ENCODE measurements around the gene BBS7.

The BBS7 gene

DNA sequence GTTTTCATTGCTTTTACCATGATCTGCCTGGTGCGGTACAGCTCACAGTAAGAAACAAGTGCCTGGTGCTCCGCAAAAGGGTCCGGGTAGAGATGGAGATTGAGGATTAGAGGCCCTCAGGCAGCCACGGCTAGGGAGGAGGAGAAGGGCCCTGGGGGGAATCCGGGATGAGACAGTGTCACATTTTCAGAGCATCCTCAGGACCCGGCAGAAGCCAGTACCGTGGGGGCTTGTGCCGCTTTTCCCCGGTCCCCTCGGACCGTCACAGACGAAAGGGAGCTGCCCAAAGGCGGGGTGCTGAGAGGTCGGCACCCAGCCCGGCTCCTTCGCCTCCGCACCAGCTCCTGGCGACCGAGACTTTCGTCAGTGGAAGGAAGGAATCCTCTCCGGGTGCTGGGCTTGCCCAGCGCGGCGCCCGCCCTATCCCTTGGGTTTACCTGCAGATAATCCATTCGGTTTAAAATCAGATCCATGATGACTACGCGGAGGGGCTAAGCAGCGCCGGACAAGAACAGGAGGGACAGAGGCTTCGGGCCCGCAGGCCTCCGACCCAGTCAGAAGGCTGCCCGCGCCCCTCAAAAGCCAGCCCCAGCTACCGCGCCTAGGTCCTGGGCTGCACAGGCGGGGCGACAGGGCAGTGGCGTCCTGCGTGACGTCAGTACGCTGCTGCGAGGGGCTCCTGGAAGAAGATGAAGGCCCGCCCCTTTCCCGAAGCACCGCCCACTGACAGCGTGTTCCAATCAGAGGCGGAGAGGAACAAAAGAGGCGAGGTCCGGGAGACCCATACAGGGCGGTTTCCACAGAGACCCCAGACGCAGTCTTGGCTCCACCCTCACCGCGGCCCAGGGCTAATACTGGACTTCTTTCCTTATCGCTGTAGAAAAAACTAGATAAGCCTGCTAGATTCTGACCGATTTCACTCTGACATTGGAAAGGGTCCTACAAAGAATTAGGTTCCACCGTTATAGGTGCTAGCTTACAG is at the start of gene BBS7:
BBS7 (minus strand) TSS at position 634 of the 982 bp plus-strand sequence; CDS start at position 473, 161 bp downstream.
- DNase-seq (ENCODE audit: low read depth, low spot score), result peak; percentile 89

DNA sequence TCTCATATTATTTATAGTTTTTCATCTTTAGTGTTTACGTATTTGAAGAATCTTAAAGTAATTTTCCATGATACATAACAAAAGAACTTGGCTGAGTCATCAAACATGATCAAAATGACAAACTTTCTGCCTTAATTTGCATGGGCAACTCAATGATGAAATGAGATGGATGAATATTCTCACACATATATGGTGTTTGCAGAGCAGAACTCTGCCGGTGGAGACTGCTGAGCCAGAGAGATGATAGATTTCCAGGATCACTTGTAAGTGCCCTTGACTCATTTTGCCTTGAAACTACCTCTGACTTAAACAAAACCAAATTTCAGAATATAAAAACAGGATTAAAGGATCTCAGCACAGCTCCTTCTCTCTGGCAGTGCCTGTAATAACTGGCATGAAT is 43.4 kb upstream of the BBS7 start:
- DNase-seq (ENCODE audit: low read depth, low spot score), result no peak

- DNase-seq (ENCODE audit: low read depth, low spot score), result no peak
These were observed 38.1 kb upstream of the BBS7 start for GRCh38 chr4:121908346-121908745.

DNA sequence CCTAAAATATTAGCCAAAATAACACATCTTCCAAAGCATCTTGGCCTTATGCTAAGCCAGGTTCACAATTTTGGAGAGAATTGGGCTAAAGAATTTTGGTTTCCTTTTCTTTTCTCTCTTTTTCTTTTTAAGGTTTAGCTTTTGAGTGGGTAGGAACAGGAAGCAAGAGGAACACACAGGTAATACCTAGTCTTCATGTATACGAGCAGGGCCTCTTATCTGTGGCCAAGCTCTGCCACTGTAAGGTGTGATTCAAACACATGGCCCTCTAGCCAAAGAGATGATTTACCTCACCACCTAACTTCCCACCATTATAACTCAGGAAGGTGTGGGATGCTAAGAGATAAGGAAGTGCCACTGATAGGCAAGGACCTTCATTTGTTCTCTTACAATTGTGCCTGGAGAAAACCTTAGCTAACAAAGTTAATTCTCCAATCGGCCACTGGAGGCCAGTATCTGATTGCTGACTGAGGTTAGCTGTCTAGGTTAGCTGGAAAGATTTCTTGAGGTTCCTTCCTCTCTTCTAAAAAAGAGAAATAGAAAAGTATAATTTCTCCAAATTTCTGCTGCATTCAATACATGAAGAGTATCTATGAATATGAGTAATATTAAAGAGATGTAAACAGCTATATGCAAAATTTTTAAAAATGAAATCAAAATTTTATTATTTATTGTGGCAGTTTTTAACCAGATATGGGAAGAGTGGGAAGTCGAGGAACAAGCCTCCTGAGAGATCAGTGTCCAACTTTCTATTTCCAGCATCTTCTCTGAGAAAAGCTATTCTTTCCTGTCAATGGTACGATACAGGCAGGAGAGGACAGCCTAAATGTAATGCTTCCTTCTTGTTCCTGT is 30.1 kb upstream of the BBS7 start:
- DNase-seq (ENCODE audit: low read depth, low spot score), result peak; percentile 29

GRCh38 chr4:121898150-121898549 is 27.9 kb upstream of the BBS7 start:
- DNase-seq (ENCODE audit: low read depth, low spot score), result no peak

DNA sequence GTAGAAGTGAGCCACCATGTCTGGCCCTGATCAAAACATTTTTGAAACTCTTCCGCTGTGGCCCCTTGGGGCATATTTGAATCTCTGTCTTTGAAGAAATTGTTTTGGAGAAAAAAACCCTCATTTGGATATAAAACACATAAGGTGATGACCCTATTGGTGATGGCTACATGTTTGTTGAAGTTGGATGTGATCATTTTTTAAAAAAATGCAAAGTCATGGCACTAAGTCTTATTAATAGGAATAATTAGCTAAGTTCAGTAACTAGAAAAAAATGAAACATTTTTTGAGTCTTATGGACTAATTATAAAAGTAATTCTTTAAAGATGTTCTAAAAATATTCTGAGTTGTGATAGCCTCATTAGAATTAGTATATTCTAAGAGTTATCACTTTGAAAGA is 17.9 kb upstream of the BBS7 start:
- no peak for DNase-seq (ENCODE audit: low read depth, low spot score)

DNA sequence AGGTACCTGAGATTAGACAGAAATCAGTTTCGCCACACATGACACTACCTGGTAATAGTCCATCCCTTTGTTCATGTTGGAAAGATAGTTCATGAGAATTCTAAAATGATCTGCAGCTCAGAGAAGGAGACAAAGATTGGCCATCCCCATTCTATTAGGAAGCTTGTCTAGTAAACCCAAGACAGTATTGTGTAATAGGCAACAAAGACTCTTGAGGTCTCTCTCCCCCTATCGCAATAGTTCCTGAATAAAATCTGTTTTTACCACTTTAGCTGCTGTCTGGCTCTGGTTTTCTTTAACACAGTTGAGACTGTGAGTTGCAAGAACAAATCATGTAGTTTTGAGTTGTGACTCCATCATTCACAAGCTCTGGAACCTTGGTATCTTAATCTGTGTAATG is 14.8 kb upstream of the BBS7 start:
- no peak for DNase-seq (ENCODE audit: low read depth, low spot score)

DNA sequence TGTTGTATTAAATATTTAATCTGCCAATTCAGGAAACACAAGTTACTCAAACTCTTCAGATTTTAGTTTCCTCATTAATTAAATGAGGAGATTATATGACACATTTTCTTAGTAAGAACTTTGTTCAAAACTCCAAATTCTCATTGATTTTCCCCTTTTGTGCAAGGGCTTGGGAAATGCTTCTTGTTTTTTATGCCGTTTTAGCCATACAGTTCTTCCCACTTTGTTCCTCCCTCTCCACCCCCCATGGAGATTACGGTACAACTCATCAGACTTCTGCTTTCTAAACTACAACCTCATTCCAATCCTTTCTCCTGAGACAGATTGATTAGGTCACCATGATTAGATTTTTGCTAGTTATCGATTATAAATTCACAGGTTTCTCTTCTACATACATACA is 10.9 kb upstream of the BBS7 start:
- DNase-seq (ENCODE audit: low read depth, low spot score), result no peak

DNA sequence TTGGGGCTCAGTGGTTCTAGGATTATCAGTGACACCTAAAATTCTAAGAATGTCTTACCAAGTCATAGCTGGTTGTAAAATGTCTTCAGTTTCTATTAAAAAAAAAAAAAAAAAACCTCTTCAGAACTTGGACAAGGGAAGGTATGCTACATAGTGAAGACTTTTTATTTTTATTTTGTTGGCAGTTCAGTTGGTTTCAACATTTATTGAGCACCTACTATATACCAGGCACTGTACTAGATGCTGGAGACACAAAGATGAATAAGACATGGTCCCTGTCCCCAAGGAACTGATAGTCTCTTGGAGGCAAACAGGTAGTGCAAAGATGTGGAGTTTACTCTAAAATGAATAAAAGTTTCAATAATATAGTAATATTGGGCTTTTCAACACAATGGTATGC is 8.9 kb upstream of the BBS7 start:
- no peak for DNase-seq (ENCODE audit: low read depth, low spot score)

DNA sequence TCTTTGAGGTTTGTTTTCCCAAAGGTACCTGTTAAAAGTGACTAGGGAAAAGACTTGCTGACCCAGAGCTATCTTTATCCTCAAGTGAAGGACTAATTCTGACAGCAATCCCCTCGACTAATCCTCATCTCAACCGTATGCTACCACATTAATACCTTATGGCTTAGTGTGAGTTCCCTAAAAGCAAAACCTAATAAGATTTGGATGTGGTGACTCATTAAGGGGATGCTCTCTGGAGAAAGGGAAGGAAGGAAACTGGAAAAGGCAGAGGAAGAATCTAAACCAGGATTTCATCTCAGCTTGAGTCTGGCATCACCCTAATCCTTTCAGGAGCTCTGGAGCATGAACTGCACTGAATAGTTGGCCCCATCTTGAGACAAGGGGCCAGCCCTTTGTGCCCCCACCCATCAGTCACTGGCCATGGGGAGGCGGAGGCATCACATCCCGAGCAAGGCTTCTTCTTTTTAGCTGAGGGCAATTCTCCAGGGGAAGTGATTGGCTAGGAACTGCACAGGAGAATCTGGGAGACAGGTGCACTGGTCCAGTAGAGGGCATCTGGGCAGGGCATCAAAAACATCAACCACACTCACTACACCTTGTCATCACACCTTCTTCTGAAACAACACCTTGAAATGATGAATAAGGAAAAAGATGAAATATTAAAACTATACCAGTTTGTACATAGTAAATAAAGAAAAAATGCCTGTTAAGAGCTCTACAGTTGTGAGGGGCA is 6.9 kb upstream of the BBS7 start:
- DNase-seq (ENCODE audit: low read depth, low spot score), result no peak

- no peak for DNase-seq (ENCODE audit: low read depth, low spot score)
These were observed 5.8 kb upstream of the BBS7 start for GRCh38 chr4:121876070-121876469.

GRCh38 chr4:121875652-121876051 is 5.4 kb upstream of the BBS7 start:
- DNase-seq (ENCODE audit: low read depth, low spot score), result no peak

- DNase-seq (ENCODE audit: low read depth, low spot score), result no peak
These were observed 3.3 kb upstream of the BBS7 start for GRCh38 chr4:121873604-121874003.

DNA sequence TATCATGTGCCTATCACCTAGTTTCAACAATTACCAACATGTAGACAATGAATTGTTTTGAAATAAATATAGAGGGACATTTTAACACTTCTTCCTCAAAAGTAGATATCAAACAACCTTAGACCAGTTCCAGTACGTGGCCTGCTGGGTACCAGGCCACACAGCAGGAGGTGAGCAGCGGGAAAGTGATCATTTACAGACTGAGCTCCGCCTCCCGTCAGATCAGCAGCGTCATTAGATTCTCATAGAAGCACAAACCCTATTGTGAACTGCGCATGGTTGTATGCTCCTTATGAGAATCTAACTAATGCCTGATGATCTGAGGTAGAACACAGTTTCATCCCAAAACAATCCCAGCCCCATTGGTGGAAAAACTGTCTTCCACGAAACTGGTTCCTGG is 6.5 kb downstream of the BBS7 start:
- no peak for DNase-seq (ENCODE audit: low read depth, low spot score)

DNA sequence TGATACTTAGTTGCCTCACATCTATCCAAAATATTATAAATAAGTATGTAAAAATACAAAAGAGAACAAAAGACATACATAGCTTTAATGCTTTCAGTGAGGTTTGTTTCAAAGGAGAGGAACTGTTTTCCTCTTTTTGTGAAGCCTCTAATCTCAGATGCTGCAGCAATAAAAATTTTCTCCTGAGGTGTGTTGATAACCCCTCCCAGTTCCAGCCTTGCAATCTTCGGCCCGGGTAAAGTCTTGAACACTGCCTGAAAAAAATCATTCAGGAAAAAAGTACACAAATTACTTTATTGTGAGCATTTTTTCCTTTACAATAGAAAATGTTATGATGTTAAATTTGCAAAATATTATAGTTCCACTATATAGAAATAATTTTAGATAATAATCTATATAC is 8.8 kb downstream of the BBS7 start:
- no peak for DNase-seq (ENCODE audit: low read depth, low spot score)

DNA sequence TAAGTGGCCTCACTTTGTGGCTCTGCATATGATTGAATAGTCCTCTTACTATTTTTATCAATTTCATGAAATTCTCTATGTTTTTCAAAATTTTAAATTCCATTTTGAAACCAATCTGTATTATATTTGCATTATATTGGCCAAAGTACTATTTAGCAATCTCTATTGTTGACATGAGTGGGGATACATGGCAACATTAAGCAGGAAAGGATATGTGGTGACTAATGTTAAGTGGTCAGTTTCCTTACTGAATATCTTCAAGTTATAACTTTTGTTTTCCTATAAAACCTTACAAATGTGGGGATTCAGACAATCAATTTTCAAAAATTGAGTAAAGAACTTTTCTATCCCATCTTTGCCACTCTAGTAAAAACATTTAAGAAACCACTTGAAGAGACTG is 10.2 kb downstream of the BBS7 start:
- no peak for DNase-seq (ENCODE audit: low read depth, low spot score)

GRCh38 chr4:121851354-121851753 is 18.9 kb downstream of the BBS7 start:
- no peak for DNase-seq (ENCODE audit: low read depth, low spot score)

DNA sequence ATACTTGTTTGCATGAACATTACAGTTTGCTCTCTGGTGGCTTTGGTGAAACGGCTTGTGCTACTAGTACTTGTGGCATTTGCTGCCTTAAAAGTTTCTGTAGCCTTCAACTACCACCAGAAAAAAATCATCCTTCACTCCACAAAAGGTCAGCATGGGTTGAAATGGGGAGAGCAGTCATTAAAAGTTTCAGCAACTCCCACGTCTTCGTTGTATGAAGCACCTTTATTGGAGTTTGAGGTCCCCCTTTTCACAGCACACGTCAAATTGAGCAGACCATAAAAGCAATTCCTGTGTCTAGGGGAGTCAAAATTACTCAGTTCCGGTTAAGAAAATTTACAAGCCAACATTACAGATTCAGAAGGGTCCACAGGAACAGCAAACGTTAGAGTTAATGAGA is 23.6 kb downstream of the BBS7 start:
- DNase-seq (ENCODE audit: low read depth, low spot score), result no peak

DNA sequence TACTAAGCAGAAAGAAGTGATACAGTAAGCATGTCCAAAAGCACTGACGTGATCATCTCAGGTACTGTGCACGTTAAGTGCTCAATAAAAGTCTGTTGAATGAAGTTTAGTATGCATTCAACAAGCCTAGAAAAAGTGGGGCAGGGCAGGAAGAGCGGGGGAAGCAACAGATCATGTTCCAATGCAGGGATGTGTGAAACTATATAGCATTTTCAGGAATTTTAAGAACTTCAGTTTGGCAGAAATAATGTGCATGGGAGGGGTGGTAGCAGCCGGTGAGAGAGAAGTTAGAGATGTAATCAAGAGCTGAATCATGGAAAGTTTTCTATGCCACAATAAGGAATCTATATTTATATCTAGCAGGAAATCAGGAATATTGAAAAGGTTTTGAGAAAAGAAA is 27.4 kb downstream of the BBS7 start:
- no peak for DNase-seq (ENCODE audit: low read depth, low spot score)

- no peak for DNase-seq (ENCODE audit: low read depth, low spot score)
These were observed 32.1 kb downstream of the BBS7 start for GRCh38 chr4:121838136-121838535.

GRCh38 chr4:121829511-121829910 is 40.8 kb downstream of the BBS7 start:
- DNase-seq (ENCODE audit: low read depth, low spot score), result no peak

DNA sequence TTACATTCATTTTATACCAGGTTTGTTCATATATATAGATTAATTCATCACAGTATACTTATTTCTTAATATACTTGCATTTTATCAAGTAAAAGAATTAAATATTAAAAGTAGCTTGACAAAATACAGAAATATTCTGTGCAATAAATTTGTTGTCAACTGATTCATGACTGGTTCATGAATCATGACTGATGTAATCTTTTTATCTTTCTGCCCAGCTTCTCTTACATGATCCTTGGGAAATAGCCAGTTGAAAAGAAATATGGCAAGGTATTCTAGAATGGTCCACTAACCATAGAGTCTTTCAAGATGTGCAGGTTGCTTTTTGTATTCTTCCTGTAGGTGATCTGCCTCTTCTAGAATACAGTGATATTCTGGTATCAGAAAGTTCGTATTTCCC is 42.4 kb downstream of the BBS7 start:
- DNase-seq (ENCODE audit: low read depth, low spot score), result no peak

Measured in smooth muscle cell of the brain vasculature (primary cell).